GM12874 (cell line): Measurements from ENCODE around the gene CCL4.

Experiments used
- CTCF ChIP-seq: IDR thresholded peaks from 2 replicates; pipeline ENCODE4 v1.5.1; 2011; ENCODE audit warnings: low read depth, mild to moderate bottlenecking, control low read depth, low read length, moderate library complexity; ENCODE audit not compliant: insufficient read depth

Gene CCL4

GRCh38 chr17:36094746-36095145, 8.9 kb upstream of the CCL4 start:
- TF ChIP-seq CTCF: no peak

GRCh38 chr17:36095992-36096391, 7.6 kb upstream of the CCL4 start:
- TF ChIP-seq CTCF: no peak

- TF ChIP-seq CTCF: no peak
Measured at GRCh38 chr17:36104701-36105181, 1.1 kb downstream of the CCL4 start.

- no peak for TF ChIP-seq CTCF
Measured at GRCh38 chr17:36105781-36106492, 2.3 kb downstream of the CCL4 start.

GRCh38 chr17:36106493-36106835, 2.8 kb downstream of the CCL4 start:
- TF ChIP-seq CTCF: no peak

- TF ChIP-seq CTCF: no peak
Measured at GRCh38 chr17:36107660-36108059, 4.0 kb downstream of the CCL4 start.

- no peak for TF ChIP-seq CTCF
Measured at GRCh38 chr17:36111068-36111490, 7.5 kb downstream of the CCL4 start.
